K562 (cell line): ENCODE results near the gene MKNK2. TPM values are rescaled to one million over a fixed set of nuclear protein-coding genes. Genes with fewer than 3 reads are reported as not detected.

ENCODE experiments used
- ATAC-seq: fragments of 200-7000 bp; cut with Tn5 transposase; 3 replicates; pipeline ENCODE4 v1.9.1; 2020; ENCODE audit warnings: moderate library complexity
- BruUV-seq: library from RNA; stranded (reverse); fragments of 400-500 nt; replicated peaks from 2 replicates; lab custom pipeline; 2021; lab: Mats Ljungman, UMichigan
- CTCF ChIA-PET: fragments of 300-600 bp; formaldehyde crosslinking; extraction: SDS; loops from one replicate; lab custom pipeline; 2021; ENCODE audit warnings: low intra/inter-chr PET ratio; lab: Yijun Ruan, JAX
- POLR2A ChIA-PET: fragments of 300-600, 350-650 bp; sonication (Branson Sonifier 250); formaldehyde crosslinking; extraction: SDS; loops from one replicate; lab custom pipeline; 2021; ENCODE audit warnings: antibody characterized with exemption, inconsistent platforms; lab: Yijun Ruan, JAX
- DNase-seq, 4 experiments: peaks; one replicate each; pipeline versions ENCODE4 v3.0.0 to v3.0.0-alpha.2; 2011 to 2018; ENCODE audit warnings: low spot score in 3 of 4, mixed read lengths in 3 of 4; ENCODE audit errors: extremely low read depth in 1 of 4
- FAIRE-seq: peaks from 2 replicates; lab custom pipeline; 2011; peaks lifted over from hg19 to GRCh38; lab: Jason Lieb, UNC
- H2AFZ ChIP-seq: 2 replicates; pipeline ENCODE4 v1.6.0; 2011; ENCODE audit warnings: low read depth, low read length, control low read depth, inconsistent platforms
- H3K27ac ChIP-seq: fragments of 200-600 bp; 3 replicates; pipeline ENCODE4 v1.8.0; 2011; ENCODE audit warnings: low read depth, mild to moderate bottlenecking, control low read depth, inconsistent platforms, low read length, moderate library complexity, mixed read lengths; ENCODE audit errors: extremely low read depth
- H3K27me3 ChIP-seq, 2 experiments: fragments of 300-600 bp in 1 of 2; 2 replicates in 1 of 2; 3 replicates in 1 of 2; pipeline versions ENCODE4 v1.6.0 to v1.8.0; 2011; ENCODE audit warnings: inconsistent platforms in 2 of 2, low read length in 2 of 2, mild to moderate bottlenecking in 1 of 2, mixed read lengths in 1 of 2, moderate library complexity in 1 of 2; ENCODE audit not compliant: control insufficient read depth in 2 of 2, insufficient read depth in 2 of 2
- H3K36me3 ChIP-seq: fragments of 300-600 bp; 3 replicates; pipeline ENCODE4 v1.8.0; 2011; ENCODE audit warnings: mild to moderate bottlenecking, low read length, inconsistent platforms; ENCODE audit not compliant: control insufficient read depth, insufficient read depth
- H3K4me1 ChIP-seq, 2 experiments: fragments of 200-600 bp in 1 of 2; replicated peaks in 1 of 2; 2 replicates in 1 of 2; 3 replicates in 1 of 2; pipeline versions ENCODE4 v1.5.1 to v1.8.0; 2011; ENCODE audit warnings: inconsistent platforms in 2 of 2, low read length in 2 of 2, mild to moderate bottlenecking in 1 of 2, mixed read lengths in 1 of 2, moderate library complexity in 1 of 2; ENCODE audit not compliant: control insufficient read depth in 2 of 2, insufficient read depth in 2 of 2
- H3K4me2 ChIP-seq: 2 replicates; pipeline ENCODE4 v1.6.1; 2011; ENCODE audit warnings: low read length, control low read depth, inconsistent platforms, mixed read lengths; ENCODE audit not compliant: insufficient read depth
- H3K4me3 ChIP-seq: fragments of 200-600 bp; sonication (generic), shearing (Covaris generic); 2 replicates; pipeline ENCODE4 v1.5.1; 2016; ENCODE audit warnings: control low read depth, inconsistent platforms
- H3K79me2 ChIP-seq: fragments of 200-600 bp; 3 replicates; pipeline ENCODE4 v1.8.0; 2011; ENCODE audit warnings: low read length, inconsistent platforms; ENCODE audit not compliant: control insufficient read depth, insufficient read depth
- H3K9ac ChIP-seq, 2 experiments: 2 replicates each; pipeline versions ENCODE4 v1.6.0 to v1.6.1; 2011; ENCODE audit warnings: low read depth in 2 of 2, low read length in 2 of 2, control low read depth in 1 of 2, inconsistent platforms in 1 of 2, mild to moderate bottlenecking in 1 of 2, mixed read lengths in 1 of 2; ENCODE audit not compliant: insufficient read depth in 1 of 2
- H3K9me1 ChIP-seq: one replicate; pipeline ENCODE4 v1.6.0; 2011; ENCODE audit warnings: inconsistent platforms, mild to moderate bottlenecking, low read length, moderate library complexity; ENCODE audit not compliant: control insufficient read depth, insufficient read depth
- H3K9me3 ChIP-seq: replicated peaks from 2 replicates; pipeline ENCODE4 v1.5.1; 2011; ENCODE audit warnings: low read depth, low read length, inconsistent platforms; ENCODE audit not compliant: control insufficient read depth, insufficient read depth
- H4K20me1 ChIP-seq: replicated peaks from 2 replicates; pipeline ENCODE4 v1.6.1; 2011; ENCODE audit warnings: low read length, inconsistent platforms, mixed read lengths; ENCODE audit not compliant: control insufficient read depth, insufficient read depth
- GATAD2B ChIP-seq: fragments of 450-650 bp; IDR thresholded peaks from 2 replicates; pipeline ENCODE4 v1.6.1; 2017; ENCODE audit warnings: mild to moderate bottlenecking, borderline replicate concordance
- IFI16 ChIP-seq: fragments of 250-450 bp; sonication (Bioruptor Pico); IDR thresholded peaks from 2 replicates; pipeline ENCODE4 v2.1.2; 2022; ENCODE audit warnings: mild to moderate bottlenecking, inconsistent platforms
- KHSRP ChIP-seq: fragments of 450-650 bp; IDR thresholded peaks from 2 replicates; pipeline ENCODE4 v1.6.1; 2017
- LCOR ChIP-seq: sonication (generic); formaldehyde crosslinking; IDR thresholded peaks from 2 replicates; pipeline ENCODE4 v1.8.0; 2022; ENCODE audit warnings: mild to moderate bottlenecking, missing genetic modification reagents
- MAFG ChIP-seq: fragments of 450-650 bp; conservative IDR thresholded peaks from 2 replicates; pipeline ENCODE4 v1.6.1; 2016; ENCODE audit warnings: missing genetic modification characterization, missing compliant biosample characterization
- MYC ChIP-seq, 2 experiments: fragments of 250-450 bp in 1 of 2; sonication (Bioruptor Pico) in 1 of 2; IDR thresholded peaks; 2 replicates each; pipeline versions ENCODE4 v1.5.1 to v1.6.1; 2012 to 2021; ENCODE audit warnings: low read depth in 2 of 2, borderline replicate concordance in 1 of 2, improper control_type of control experiment in 1 of 2, low read length in 1 of 2, mild to moderate bottlenecking in 1 of 2, moderate library complexity in 1 of 2
- PHB2 ChIP-seq: fragments of 450-650 bp; IDR thresholded peaks from 2 replicates; pipeline ENCODE4 v1.6.1; 2017; ENCODE audit warnings: low read depth
- ZNF140 ChIP-seq: fragments of 250-450 bp; sonication (Bioruptor Pico); IDR thresholded peaks from 2 replicates; pipeline ENCODE4 v1.8.0; 2021; ENCODE audit warnings: moderate library complexity, mild to moderate bottlenecking, inconsistent platforms
- ZNF507 ChIP-seq: conservative IDR thresholded peaks from 2 replicates; pipeline ENCODE4 v1.6.1; 2017; ENCODE audit warnings: missing genetic modification characterization, missing compliant biosample characterization
- ZNF699 ChIP-seq: fragments of 250-450 bp; sonication (Bioruptor Pico); IDR thresholded peaks from 2 replicates; pipeline ENCODE4 v1.8.0; 2021; ENCODE audit warnings: mild to moderate bottlenecking, moderate library complexity; ENCODE audit not compliant: insufficient replicate concordance
- WGBS: fragments of 100-300 bp; shearing (Covaris generic); methylation state at CpG from one replicate; pipeline ENCODE4 v1.1.6; 2016; ENCODE audit warnings: low coverage, mixed read lengths; ENCODE audit not compliant: insufficient coverage; ENCODE audit errors: missing lambda C conversion rate; 5-methylcytosine and 5-hydroxymethylcytosine counted together
- in situ Hi-C: fragments of 300-500 bp; cut with MboI; formaldehyde crosslinking; loops from 4 replicates; pipeline ENCODE4 v1.15.0; 2018; ENCODE audit warnings: inconsistent platforms, mixed read lengths
- intact Hi-C: fragments of 100-400 bp; cut with micrococcal nuclease; formaldehyde crosslinking; loops from 2 replicates; pipeline ENCODE4 v1.14.2; 2022
- polyA plus RNA-seq, 8 experiments: library from polyadenylated mRNA; depleted of rRNA in 4 of 8; stranded (reverse) in 5 of 8; unstranded in 3 of 8; fragments of >200 nt; fragmentation: Nextera tagmentation in 2 of 8; fragmentation: Illumina TruSeq in 1 of 8; extraction: Ambion mirVana in 2 of 8; extraction: Trizol in 1 of 8; gene quantifications; 2 replicates each; pipeline versions ENCODE4 v1.2.1 to v1.2.3, GENCODE V29; 2011 to 2014; ENCODE audit warnings: inconsistent platforms in 1 of 8, missing spikeins in 1 of 8
- total RNA-seq, 7 experiments: library from RNA; depleted of rRNA in 6 of 7; stranded (reverse); fragments of >200 nt in 6 of 7; fragmentation: Illumina TruSeq in 2 of 7; extraction: Trizol in 2 of 7; gene quantifications; 2 replicates each; pipeline versions ENCODE4 v1.2.1 to v1.2.3, GENCODE V29; 2011 to 2021; ENCODE audit warnings: low replicate concordance in 1 of 7
- TF ChIP-seq, protein P1 (sequence below): fragments of 250-450 bp; sonication (Bioruptor Pico); IDR thresholded peaks from 2 replicates; pipeline ENCODE4 v1.8.0; 2022; ENCODE audit warnings: moderate library complexity, mild to moderate bottlenecking, inconsistent platforms
- TF ChIP-seq, protein P2 (sequence below), 2 experiments: fragments of 450-650 bp in 1 of 2; sonication (generic) in 1 of 2; formaldehyde crosslinking in 1 of 2; IDR thresholded peaks in 1 of 2; conservative IDR thresholded peaks in 1 of 2; 2 replicates each; pipeline versions ENCODE4 v1.6.1 to v1.8.1; 2016 to 2023; ENCODE audit warnings: mild to moderate bottlenecking in 2 of 2, moderate library complexity in 2 of 2, inconsistent platforms in 1 of 2, missing genetic modification reagents in 1 of 2
- TF ChIP-seq, protein P3 (sequence below): sonication (generic); formaldehyde crosslinking; IDR thresholded peaks from 2 replicates; pipeline ENCODE4 v1.8.1; 2023; ENCODE audit warnings: mild to moderate bottlenecking, missing genetic modification reagents

The MKNK2 gene
- total and polyA plus RNA-seq, 9 of the 15 experiments (the other 6 are each of a cell fraction or from before 2014, with no cell fraction given), result 5.1 to 191 (median 51.9) TPM

DNA sequence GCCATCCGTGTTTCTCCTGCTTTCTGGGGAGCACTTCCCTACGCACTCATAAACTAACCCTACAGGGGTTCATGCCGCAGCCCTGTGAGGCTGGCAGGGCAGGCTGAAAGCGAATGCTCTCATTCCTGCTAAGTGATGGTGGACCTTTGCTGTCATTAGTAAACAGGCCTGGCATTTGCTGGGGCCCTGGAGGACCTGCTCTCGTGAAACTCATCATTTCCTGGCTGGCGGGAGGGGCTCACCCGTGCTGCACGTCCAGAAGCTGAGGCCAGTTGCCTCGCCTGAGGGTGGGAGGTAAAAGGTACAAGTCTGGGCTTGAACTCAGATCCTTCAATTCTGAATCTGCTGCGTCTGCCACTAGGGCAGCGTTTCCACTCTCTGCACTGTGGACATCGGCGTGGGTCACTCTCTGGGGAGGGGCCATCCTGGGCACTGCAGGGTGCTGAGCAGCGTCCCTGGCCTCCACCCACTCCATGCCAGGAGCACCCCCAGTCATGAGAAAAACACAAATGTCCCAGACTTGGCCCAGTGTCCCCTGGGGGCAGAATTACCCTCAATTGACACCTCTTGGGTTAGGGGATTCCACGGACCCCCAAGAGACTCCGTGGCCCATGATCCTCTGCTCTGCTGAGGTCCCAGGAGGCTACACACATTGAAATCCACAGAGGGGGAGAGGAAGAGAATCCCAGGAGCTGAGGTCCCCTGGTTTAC is 38.1 kb upstream of the MKNK2 start:
- H4K20me1 ChIP-seq, result no peaks in the 10 kb centered on the region
- in situ Hi-C loops (no loop called here), intact Hi-C loops (loop anchor here (5.0 kb wide), 1 partner anchor 72 kb away; the partner anchor contains the start of gene BTBD2)
- H3K27ac ChIP-seq, result peak overlapping the region; percentile 34; the same call in 1 of the 3 replicates
- no peak overlapping the region for H3K9ac ChIP-seq
- no peak overlapping the region for H3K4me2 ChIP-seq
- 69% methylated on average over 16 of the region's 16 CpGs for WGBS
- H3K27me3 ChIP-seq, result no peaks in the 10 kb centered on the region
- H3K4me3 ChIP-seq, result no peak overlapping the region
- H3K36me3 ChIP-seq, result peaks cover 8% of the 10 kb centered on the region; the same call in 2 of the 3 replicates
- H3K9me3 ChIP-seq, result no peaks in the 10 kb centered on the region
- ChIA-PET POLR2A (no interaction called here), CTCF (no interaction called here)
- BruUV-seq, result no TSS peak
- no peak for FAIRE-seq
- peaks cover 37 to 46% of the 10 kb centered on the region in 2 experiments; a peak in 4 of 5 replicates for H3K4me1 ChIP-seq
- no peak for TF ChIP-seq GATAD2B
- TF ChIP-seq, protein P1, sequence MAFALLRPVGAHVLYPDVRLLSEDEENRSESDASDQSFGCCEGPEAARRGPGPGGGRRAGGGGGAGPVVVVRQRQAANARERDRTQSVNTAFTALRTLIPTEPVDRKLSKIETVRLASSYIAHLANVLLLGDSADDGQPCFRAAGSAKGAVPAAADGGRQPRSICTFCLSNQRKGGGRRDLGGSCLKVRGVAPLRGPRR (CRISPR knock-in tag), result no peak
- TF ChIP-seq, protein P2, sequence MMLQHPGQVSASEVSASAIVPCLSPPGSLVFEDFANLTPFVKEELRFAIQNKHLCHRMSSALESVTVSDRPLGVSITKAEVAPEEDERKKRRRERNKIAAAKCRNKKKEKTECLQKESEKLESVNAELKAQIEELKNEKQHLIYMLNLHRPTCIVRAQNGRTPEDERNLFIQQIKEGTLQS (IDR thresholded peaks at IDR 0.05), result no peak
- TF ChIP-seq, protein P2 (CRISPR knock-in tag; conservative IDR thresholded peaks at IDR 0.05), result no peak
- TF ChIP-seq ZNF140, result no peak
- TF ChIP-seq KHSRP, result no peak
- TF ChIP-seq MYC (IDR thresholded peaks at IDR 0.05; ENCODE audit: low read depth, low read length), result no peak
- TF ChIP-seq MYC (CRISPR knock-in tag; IDR thresholded peaks at IDR 0.05; ENCODE audit: borderline replicate concordance, low read depth), result no peak
- no peak for TF ChIP-seq MAFG
- TF ChIP-seq PHB2, result no peak
- TF ChIP-seq IFI16 (CRISPR knock-in tag), result no peak
- TF ChIP-seq ZNF699 (CRISPR knock-in tag), result no peak
- no peak for TF ChIP-seq ZNF507 (tag)
- TF ChIP-seq, protein P3, sequence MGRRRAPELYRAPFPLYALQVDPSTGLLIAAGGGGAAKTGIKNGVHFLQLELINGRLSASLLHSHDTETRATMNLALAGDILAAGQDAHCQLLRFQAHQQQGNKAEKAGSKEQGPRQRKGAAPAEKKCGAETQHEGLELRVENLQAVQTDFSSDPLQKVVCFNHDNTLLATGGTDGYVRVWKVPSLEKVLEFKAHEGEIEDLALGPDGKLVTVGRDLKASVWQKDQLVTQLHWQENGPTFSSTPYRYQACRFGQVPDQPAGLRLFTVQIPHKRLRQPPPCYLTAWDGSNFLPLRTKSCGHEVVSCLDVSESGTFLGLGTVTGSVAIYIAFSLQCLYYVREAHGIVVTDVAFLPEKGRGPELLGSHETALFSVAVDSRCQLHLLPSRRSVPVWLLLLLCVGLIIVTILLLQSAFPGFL (CRISPR knock-in tag), result no peak
- no peak for TF ChIP-seq LCOR (CRISPR knock-in tag)
- DNase-seq, result no peak
- no peak for ATAC-seq
- no peak overlapping the region for H2AFZ ChIP-seq
- peaks cover 28% of the 10 kb centered on the region for H3K79me2 ChIP-seq
- no peaks in the 10 kb centered on the region for H3K9me1 ChIP-seq
